OCI-LY1 (cell line): ENCODE data around the gene CRYBA1.
A peak's percentile ranks its signal among the peaks of the same experiment; 100 is the strongest.
"Not testable (repeated sequence)": the region's sequence is repeated elsewhere in the genome, so short reads cannot be mapped to it uniquely, and the experiment has no call there.

Experiments
- H2AFZ ChIP-seq: fragments of 200-600 bp; sonication (generic), shearing (Covaris generic); 2 replicates; pipeline ENCODE4 v1.6.0; 2014; ENCODE audit warnings: antibody characterized with exemption, mild to moderate bottlenecking, low read length
- H3F3A ChIP-seq: fragments of 200-600 bp; sonication (generic), shearing (Covaris generic); 2 replicates; pipeline ENCODE4 v1.6.0; 2014; ENCODE audit warnings: mild to moderate bottlenecking, antibody characterized with exemption, low read length, moderate library complexity; ENCODE audit not compliant: insufficient read depth
- H3K27ac ChIP-seq: fragments of 200-600 bp; sonication (generic); 2 replicates; pipeline ENCODE4 v1.5.1; 2014; ENCODE audit warnings: low read length, mixed run types, mild to moderate bottlenecking, low read depth; ENCODE audit not compliant: poor library complexity, severe bottlenecking
- H3K27me3 ChIP-seq: fragments of 200-600 bp; sonication (generic); 2 replicates; pipeline ENCODE4 v1.6.0; 2014; ENCODE audit warnings: antibody characterized with exemption, mild to moderate bottlenecking, low read length, moderate library complexity; ENCODE audit not compliant: insufficient read depth
- H3K36me3 ChIP-seq: fragments of 200-600 bp; sonication (generic); 2 replicates; pipeline ENCODE4 v1.6.1; 2014; ENCODE audit warnings: mild to moderate bottlenecking, antibody characterized with exemption, low read length, moderate library complexity, mixed read lengths; ENCODE audit not compliant: insufficient read depth
- H3K4me1 ChIP-seq: fragments of 200-600 bp; sonication (generic); 2 replicates; pipeline ENCODE4 v1.5.1; 2014; ENCODE audit warnings: mild to moderate bottlenecking, low read length, moderate library complexity; ENCODE audit not compliant: insufficient read depth, severe bottlenecking
- H3K4me2 ChIP-seq: fragments of 200-600 bp; sonication (generic), shearing (Covaris generic); 2 replicates; pipeline ENCODE4 v1.6.1; 2014; ENCODE audit warnings: low read length
- H3K4me3 ChIP-seq: fragments of 200-600 bp; sonication (generic); 2 replicates; pipeline ENCODE4 v1.5.1; 2014; ENCODE audit warnings: low read length, low read depth, mild to moderate bottlenecking, mixed read lengths; ENCODE audit not compliant: poor library complexity, severe bottlenecking
- H3K79me2 ChIP-seq: fragments of 200-600 bp; shearing (Covaris generic); 2 replicates; pipeline ENCODE4 v1.6.1; 2016; ENCODE audit warnings: mixed run types, low read length, mixed read lengths; ENCODE audit not compliant: insufficient read depth
- H3K9ac ChIP-seq: fragments of 200-600 bp; sonication (generic), shearing (Covaris generic); 2 replicates; pipeline ENCODE4 v1.6.1; 2014; ENCODE audit warnings: mild to moderate bottlenecking, low read length, mixed read lengths
- H3K9me2 ChIP-seq: fragments of 200-600 bp; sonication (generic), shearing (Covaris generic); 2 replicates; pipeline ENCODE4 v1.6.1; 2014; ENCODE audit warnings: low read depth, mild to moderate bottlenecking, low read length, mixed read lengths
- H3K9me3 ChIP-seq: fragments of 200-600 bp; shearing (Covaris generic); 2 replicates; pipeline ENCODE4 v1.6.1; 2014; ENCODE audit warnings: low read length, mixed read lengths
- H4K20me1 ChIP-seq: fragments of 200-600 bp; sonication (generic), shearing (Covaris generic); 2 replicates; pipeline ENCODE4 v1.6.0; 2016; ENCODE audit warnings: mild to moderate bottlenecking, low read length; ENCODE audit not compliant: insufficient read depth
- EZH2 ChIP-seq: fragments of 200-600 bp; sonication (generic), shearing (Covaris generic); IDR thresholded peaks from 2 replicates; pipeline ENCODE4 v1.8.0; 2017; ENCODE audit warnings: borderline replicate concordance, mixed run types, mild to moderate bottlenecking, antibody characterized with exemption, low read length, moderate library complexity, mixed read lengths
- TF ChIP-seq, protein P1 (sequence below): fragments of 200-600 bp; sonication (generic), shearing (Covaris generic); IDR thresholded peaks from 2 replicates; pipeline ENCODE4 v1.5.1; 2017; ENCODE audit warnings: mild to moderate bottlenecking, antibody characterized with exemption, low read length, moderate library complexity, mixed read lengths

The CRYBA1 gene

DNA sequence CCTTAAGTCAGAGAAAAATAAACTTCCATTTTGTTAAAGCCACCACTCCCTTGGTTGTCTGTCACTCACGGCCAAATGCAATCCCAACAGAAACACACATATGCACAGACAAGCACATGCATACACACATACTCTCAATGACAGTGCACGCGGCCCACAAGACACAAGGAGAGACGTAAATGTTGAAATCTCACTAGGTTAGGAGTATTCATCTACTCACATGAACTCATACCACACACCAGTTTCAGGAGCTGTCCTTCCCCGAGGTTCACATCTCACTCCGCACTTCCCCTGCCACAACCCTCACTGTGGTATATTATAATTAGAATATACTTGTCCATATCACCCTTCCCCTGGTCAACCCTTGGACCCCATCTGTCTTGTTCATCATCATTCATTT lies 30.5 kb upstream of the CRYBA1 start:
- Histone ChIP-seq H3K9me3 (no peaks in the 10 kb centered on the region), H3K36me3 (no peaks in the 10 kb centered on the region), H3K9ac (no peak overlapping the region), H2AFZ (no peak overlapping the region), H3K27me3 (no peaks in the 10 kb centered on the region), H3K9me2 (no peaks in the 10 kb centered on the region), H3F3A (no peaks in the 10 kb centered on the region), H3K27ac (no peak overlapping the region), H3K4me2 (no peak overlapping the region), H3K4me1 (peaks cover 9% of the 10 kb centered on the region), H4K20me1 (no peaks in the 10 kb centered on the region), H3K79me2 (no peaks in the 10 kb centered on the region), H3K4me3 (no peak overlapping the region)
- TF ChIP-seq, protein P1, sequence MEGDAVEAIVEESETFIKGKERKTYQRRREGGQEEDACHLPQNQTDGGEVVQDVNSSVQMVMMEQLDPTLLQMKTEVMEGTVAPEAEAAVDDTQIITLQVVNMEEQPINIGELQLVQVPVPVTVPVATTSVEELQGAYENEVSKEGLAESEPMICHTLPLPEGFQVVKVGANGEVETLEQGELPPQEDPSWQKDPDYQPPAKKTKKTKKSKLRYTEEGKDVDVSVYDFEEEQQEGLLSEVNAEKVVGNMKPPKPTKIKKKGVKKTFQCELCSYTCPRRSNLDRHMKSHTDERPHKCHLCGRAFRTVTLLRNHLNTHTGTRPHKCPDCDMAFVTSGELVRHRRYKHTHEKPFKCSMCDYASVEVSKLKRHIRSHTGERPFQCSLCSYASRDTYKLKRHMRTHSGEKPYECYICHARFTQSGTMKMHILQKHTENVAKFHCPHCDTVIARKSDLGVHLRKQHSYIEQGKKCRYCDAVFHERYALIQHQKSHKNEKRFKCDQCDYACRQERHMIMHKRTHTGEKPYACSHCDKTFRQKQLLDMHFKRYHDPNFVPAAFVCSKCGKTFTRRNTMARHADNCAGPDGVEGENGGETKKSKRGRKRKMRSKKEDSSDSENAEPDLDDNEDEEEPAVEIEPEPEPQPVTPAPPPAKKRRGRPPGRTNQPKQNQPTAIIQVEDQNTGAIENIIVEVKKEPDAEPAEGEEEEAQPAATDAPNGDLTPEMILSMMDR: no peak
- no peak for TF ChIP-seq EZH2

DNA sequence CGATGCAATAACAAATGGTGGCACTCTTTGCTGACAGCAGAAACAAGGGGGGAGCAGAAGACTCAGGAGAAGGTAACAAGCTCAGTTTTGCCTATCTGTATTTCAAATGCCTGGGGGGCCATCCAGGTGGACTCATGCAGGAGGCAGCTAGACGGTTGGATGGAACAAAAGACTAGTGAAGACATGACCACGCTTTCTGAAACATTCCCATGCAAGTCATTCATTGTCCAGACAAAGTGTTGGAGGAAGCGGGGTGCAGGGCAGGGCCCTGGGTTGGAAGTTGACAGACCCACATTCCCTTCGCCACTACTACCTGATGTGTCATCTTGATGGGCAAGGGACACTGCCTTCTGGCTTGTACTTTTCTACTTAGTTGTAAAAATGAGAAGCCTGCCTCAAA lies 29.8 kb upstream of the CRYBA1 start:
- Histone ChIP-seq H3K4me1 (peaks cover 9% of the 10 kb centered on the region), H3K79me2 (no peaks in the 10 kb centered on the region), H3K9me2 (no peaks in the 10 kb centered on the region), H4K20me1 (no peaks in the 10 kb centered on the region), H3K36me3 (no peaks in the 10 kb centered on the region), H3K9ac (no peak overlapping the region), H3K4me3 (no peak overlapping the region), H3K4me2 (no peak overlapping the region), H3F3A (no peaks in the 10 kb centered on the region), H3K27ac (no peak overlapping the region), H2AFZ (no peak overlapping the region), H3K27me3 (no peaks in the 10 kb centered on the region), H3K9me3 (no peaks in the 10 kb centered on the region)
- TF ChIP-seq, protein P1: no peak
- no peak for TF ChIP-seq EZH2

DNA sequence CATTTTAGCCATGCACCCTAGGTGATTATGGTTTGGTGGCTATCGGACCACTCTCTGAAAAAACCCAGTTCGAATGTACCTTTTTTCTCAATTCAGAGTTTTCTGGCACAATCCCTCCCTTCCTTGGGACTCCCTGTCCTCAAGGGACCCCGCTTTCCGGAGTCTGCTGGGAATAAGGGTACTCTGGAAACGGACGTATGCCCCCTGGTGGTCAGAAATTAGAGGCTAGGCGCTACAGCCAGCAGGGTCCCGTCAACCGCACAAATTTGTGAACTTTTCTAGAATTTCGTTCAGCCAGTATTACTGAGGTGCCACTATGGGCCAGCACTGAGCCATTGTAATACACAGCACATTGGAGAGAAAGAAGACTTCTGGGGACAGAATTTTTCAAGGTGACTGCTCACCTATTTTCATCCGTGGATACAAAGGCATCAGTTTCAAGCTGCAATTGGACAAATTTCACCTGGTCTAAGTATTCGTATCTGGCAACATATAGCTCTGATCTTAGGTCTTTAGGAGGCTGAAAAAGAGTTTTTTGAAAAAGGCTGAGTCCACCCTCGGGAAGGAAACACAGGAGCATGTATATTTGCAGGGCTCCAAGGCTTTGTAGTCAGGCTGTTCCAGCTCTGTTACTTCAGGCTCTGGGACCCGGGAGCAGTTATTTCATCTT lies 27.1 kb upstream of the CRYBA1 start:
- Histone ChIP-seq H4K20me1 (no peaks in the 10 kb centered on the region), H2AFZ (peak overlapping the region; percentile 54; the same call in 1 of the 2 replicates), H3K36me3 (no peaks in the 10 kb centered on the region), H3K9me2 (no peaks in the 10 kb centered on the region), H3K79me2 (no peaks in the 10 kb centered on the region), H3K27me3 (no peaks in the 10 kb centered on the region), H3K4me2 (peak overlapping the region; percentile 31; the same call in 1 of the 2 replicates), H3K4me3 (no peak overlapping the region), H3K27ac (no peak overlapping the region), H3K9ac (no peak overlapping the region), H3K4me1 (peaks cover 9% of the 10 kb centered on the region), H3F3A (no peaks in the 10 kb centered on the region), H3K9me3 (no peaks in the 10 kb centered on the region)
- no peak for TF ChIP-seq EZH2
- TF ChIP-seq, protein P1: peak; percentile 99

DNA sequence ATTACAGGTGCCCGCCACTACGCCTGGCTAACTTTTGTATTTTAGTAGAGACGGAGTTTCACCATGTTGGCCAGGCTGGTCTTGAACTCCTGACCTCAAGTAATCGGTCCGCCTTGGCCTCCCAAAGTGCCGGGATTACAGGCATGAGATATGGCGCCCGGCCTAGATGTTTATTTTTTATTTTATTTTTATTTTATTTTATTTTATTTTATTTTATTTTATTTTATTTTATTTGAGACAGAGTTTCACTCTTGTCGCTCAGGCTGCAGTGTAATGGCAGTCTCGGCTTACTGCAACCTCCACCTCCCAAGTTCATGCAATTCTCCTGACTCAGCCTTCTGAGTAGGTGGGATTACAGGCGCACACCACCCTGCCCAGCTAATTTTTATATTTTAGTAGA lies 25.3 kb upstream of the CRYBA1 start:
- H3K4me2 ChIP-seq, H3K27ac ChIP-seq, H3K27me3 ChIP-seq, H3K9ac ChIP-seq, H3K9me3 ChIP-seq, H2AFZ ChIP-seq, H3K4me1 ChIP-seq, H3K36me3 ChIP-seq, H3K4me3 ChIP-seq, H3K79me2 ChIP-seq, H4K20me1 ChIP-seq, H3K9me2 ChIP-seq, H3F3A ChIP-seq: not testable (repeated sequence)
